ENCODE measurements around the gene HIPK2.

DNA sequence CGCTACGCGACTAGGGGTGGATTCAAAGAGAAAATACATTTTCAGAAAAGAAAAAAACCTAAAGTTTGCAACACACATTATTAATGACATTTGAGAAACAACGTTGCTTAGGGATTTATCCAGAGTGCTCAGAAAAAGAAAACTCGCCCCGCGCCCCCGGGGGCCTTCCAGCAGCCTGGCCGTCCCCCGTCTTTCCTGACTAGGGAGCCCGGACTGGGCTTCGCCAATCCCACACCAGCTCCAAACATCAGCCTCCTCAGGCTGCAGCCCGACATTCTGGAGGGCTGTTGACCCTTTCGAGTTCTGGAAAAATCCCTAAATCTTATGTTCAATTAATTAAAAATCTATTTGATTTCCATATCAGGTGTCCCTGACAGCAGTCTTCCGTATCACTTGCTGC, 205.7 kb downstream of the HIPK2 start:
- TF ChIP-seq, protein P1, sequence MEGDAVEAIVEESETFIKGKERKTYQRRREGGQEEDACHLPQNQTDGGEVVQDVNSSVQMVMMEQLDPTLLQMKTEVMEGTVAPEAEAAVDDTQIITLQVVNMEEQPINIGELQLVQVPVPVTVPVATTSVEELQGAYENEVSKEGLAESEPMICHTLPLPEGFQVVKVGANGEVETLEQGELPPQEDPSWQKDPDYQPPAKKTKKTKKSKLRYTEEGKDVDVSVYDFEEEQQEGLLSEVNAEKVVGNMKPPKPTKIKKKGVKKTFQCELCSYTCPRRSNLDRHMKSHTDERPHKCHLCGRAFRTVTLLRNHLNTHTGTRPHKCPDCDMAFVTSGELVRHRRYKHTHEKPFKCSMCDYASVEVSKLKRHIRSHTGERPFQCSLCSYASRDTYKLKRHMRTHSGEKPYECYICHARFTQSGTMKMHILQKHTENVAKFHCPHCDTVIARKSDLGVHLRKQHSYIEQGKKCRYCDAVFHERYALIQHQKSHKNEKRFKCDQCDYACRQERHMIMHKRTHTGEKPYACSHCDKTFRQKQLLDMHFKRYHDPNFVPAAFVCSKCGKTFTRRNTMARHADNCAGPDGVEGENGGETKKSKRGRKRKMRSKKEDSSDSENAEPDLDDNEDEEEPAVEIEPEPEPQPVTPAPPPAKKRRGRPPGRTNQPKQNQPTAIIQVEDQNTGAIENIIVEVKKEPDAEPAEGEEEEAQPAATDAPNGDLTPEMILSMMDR (IDR thresholded peaks at IDR 0.05) = no peak
- TF ChIP-seq POLR2AphosphoS5 (IDR thresholded peaks at IDR 0.05) = no peak
- TF ChIP-seq POLR2A (IDR thresholded peaks at IDR 0.05) = no peak
